Measurements from ENCODE around the gene UBASH3A. TPM values are rescaled to one million over a fixed set of nuclear protein-coding genes. Genes with fewer than 3 reads are reported as not detected.

The UBASH3A gene
- total RNA-seq, 1 experiment from 2014 or later = 0.07 TPM

DNA sequence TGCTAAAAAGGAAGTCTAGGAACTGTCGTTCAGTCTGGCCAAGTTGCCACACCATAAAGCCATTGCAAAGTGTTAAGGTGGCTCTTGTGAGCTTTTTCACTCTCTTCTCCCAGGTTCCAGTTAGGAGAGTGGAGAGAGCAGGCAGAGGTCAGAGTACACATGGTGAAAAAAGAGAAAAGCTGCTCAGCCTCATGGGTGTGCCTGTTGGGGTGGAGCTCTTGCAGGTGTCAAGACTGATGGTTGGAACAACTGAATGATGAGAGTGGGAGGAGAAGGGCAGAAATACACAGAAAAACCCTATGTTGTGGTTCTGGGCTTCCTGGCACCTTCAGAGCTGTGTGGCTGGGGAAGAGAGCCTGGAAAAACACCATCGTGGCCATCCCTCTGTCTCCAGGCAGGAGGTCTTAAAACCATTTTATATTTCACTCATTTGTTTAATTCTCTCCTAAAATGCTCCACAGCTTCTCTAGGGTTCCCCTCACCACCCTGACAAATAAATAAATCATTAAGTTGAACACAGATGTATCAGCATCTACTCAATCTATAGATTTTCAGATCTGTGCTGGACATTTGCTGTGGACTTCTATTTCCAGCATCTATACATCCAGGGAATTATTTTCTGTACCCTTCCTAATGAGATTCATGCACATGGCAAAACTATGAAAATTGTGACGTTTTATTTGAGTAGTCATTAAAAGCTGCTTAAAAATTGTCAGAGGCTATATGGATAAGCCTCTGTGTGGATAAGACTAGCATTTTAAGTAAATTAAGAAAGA is 17.5 kb downstream of the UBASH3A start:
- intact Hi-C loops (cut with micrococcal nuclease) = no loop called here
- CTCF ChIA-PET = no interaction called here
- Histone ChIP-seq H3K4me2 (ENCODE audit: low read length) (no peak overlapping the region), H3K9ac (ENCODE audit: low read length) (no peak overlapping the region), H3K36me3 (ENCODE audit: control insufficient read depth in 1 of 2, insufficient read depth in 2 of 2, low read length in 2 of 2) (no peaks in the 10 kb centered on the region), H3K27me3 (ENCODE audit: insufficient read depth, low read length) (peaks cover 47% of the 10 kb centered on the region), H4K20me1 (ENCODE audit: insufficient read depth) (no peaks in the 10 kb centered on the region), H3K27ac (ENCODE audit: low read depth, low read length) (no peak overlapping the region), H3K4me1 (ENCODE audit: control insufficient read depth in 1 of 2, insufficient read depth in 2 of 2, low read length in 2 of 2) (no peaks in the 10 kb centered on the region), H3K79me2 (ENCODE audit: insufficient read depth, low read length) (no peaks in the 10 kb centered on the region), H3K9me2 (ENCODE audit: insufficient read depth) (no peaks in the 10 kb centered on the region), H3K4me3 (replicated peaks in 1 of 2; ENCODE audit: low read depth in 1 of 2, low read length in 2 of 2) (no peak overlapping the region), H2AFZ (ENCODE audit: low read depth, low read length, poor library complexity, severe bottlenecking) (no peak overlapping the region), H3K9me3 (ENCODE audit: control insufficient read depth in 1 of 2, insufficient read depth in 1 of 2, low read depth in 1 of 2, low read length in 2 of 2) (no peaks in the 10 kb centered on the region)
- BruUV-seq (replicated peaks) = no TSS peak
- DNase-seq (ENCODE audit: low read depth, low spot score) (no peak), ATAC-seq (no peak)
- POLR2A ChIA-PET = no interaction called here
- RAD21 ChIA-PET (ENCODE audit: low non-redundant PET in 1 of 2, low total read pairs in 2 of 2, uncharacterized antibody in 2 of 2, unreplicated experiment in 2 of 2) = no interaction called here
- TF ChIP-seq EZH2 (IDR thresholded peaks at IDR 0.05) = no peak
- TF ChIP-seq POLR2AphosphoS5 (IDR thresholded peaks at IDR 0.05; ENCODE audit: low read depth, low read length) = no peak
- TF ChIP-seq SP1 (IDR thresholded peaks at IDR 0.05; ENCODE audit: low read depth) = no peak
- TF ChIP-seq REST (IDR thresholded peaks at IDR 0.05; ENCODE audit: low read depth) = no peak
- TF ChIP-seq EZH2phosphoT487 (IDR thresholded peaks at IDR 0.05; ENCODE audit: borderline replicate concordance) = no peak
- TF ChIP-seq, protein P1, sequence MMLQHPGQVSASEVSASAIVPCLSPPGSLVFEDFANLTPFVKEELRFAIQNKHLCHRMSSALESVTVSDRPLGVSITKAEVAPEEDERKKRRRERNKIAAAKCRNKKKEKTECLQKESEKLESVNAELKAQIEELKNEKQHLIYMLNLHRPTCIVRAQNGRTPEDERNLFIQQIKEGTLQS (IDR thresholded peaks at IDR 0.05) = no peak

All from HCT116 (cell line).